HG03442 (cell line): ENCODE data around the gene KDM4D.
"Not testable (repeated sequence)": the region's sequence is repeated elsewhere in the genome, so short reads cannot be mapped to it uniquely, and the experiment has no call there.

Experiments used
- ATAC-seq: cut with Tn5 transposase; IDR thresholded peaks from one replicate; pipeline ENCODE4 v1.9.1; 2021; ENCODE audit warnings: mild to moderate bottlenecking, moderate library complexity; ENCODE audit not compliant: unreplicated experiment

The KDM4D gene

GRCh38 chr11:95025594-95025993 lies 52.1 kb downstream of the KDM4D start:
- not testable (repeated sequence) for ATAC-seq

- no peak for ATAC-seq
Measured at GRCh38 chr11:95028357-95028756, 54.8 kb downstream of the KDM4D start.

GRCh38 chr11:95033051-95033450 lies 59.5 kb downstream of the KDM4D start:
- ATAC-seq: no peak

- ATAC-seq: no peak
Measured at GRCh38 chr11:95035316-95035715, 61.8 kb downstream of the KDM4D start.

DNA sequence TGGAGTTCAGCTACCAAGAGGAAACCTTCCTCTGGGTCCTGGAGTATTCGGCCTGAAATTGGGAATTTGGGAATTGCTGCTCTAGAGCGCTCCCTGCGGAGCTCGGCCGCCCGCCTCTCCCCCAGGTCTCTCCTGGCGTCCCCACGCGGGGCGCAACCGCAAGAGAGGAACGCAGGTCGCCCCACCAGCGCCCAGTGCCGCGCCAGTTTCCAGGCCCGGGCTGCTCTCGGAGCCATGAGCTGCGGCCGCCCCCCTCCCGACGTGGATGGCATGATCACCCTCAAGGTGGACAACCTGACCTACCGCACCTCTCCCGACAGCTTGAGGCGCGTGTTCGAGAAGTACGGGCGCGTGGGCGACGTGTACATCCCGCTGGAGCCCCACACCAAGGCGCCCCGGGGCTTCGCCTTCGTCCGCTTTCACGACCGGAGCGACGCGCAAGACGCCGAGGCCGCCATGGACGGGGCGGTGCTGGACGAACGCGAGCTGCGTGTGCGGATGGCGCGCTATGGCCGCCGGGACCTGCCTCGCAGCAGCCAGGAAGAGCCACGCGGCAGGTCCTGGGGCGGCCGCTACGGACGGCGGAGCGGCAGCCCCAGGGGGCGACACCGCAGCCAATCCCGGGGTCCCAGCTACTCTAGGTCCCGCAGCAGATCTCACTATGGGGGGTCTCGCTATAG lies 64.0 kb downstream of the KDM4D start:
- ATAC-seq: not testable (repeated sequence)

DNA sequence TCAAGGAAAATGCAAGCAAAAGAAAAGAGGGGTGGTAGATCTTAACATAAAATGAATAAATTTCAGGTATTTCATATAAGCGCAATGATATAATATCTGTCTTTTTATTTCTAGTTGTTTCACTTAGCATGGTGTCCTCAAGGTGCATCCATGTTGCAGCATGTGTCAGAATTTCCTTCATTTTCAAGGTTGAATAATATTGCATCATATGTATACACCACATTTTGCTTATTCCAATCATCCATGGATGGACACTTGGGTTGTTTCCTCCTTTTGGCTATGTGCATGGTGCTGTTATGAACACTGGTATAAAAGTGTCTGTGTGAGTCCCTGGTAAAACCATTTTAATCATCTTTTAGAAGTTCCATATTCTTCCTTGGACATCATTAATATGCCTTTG lies 68.7 kb downstream of the KDM4D start:
- ATAC-seq: no peak

GRCh38 chr11:95042906-95043305 lies 69.4 kb downstream of the KDM4D start:
- no peak for ATAC-seq

GRCh38 chr11:95044010-95044409 lies 70.5 kb downstream of the KDM4D start:
- ATAC-seq: no peak

DNA sequence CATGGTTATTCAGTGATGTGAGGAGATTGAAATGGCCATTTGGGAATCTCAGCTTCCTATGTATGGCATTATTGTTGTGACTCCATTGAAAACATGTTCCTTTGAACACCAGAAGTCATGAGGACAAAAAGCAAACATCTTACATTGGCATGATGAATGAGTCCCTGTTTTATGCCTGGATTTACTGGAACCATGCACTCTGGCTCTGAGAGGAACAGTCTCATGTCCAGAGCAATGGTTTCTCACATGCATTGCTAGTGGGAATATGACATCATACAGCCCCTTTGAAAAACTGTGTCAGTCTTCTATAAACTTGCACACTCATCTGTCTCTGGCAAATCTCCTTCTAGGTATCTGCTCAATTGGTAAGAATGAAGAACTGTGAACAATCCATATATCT lies 72.3 kb downstream of the KDM4D start:
- no peak for ATAC-seq
